CD4-positive, alpha-beta T cell treated with Interleukin-6 for 4 hours (primary cell): Measurements from ENCODE around the gene OPRD1.
A peak's percentile ranks its signal among the peaks of the same experiment; 100 is the strongest.
"Not testable (repeated sequence)": the region's sequence is repeated elsewhere in the genome, so short reads cannot be mapped to it uniquely, and the experiment has no call there.

Experiments used
- DNase-seq: peaks from one replicate; pipeline ENCODE4 v3.0.0-alpha.2; 2020; ENCODE audit warnings: mixed read lengths

OPRD1 gene

DNA sequence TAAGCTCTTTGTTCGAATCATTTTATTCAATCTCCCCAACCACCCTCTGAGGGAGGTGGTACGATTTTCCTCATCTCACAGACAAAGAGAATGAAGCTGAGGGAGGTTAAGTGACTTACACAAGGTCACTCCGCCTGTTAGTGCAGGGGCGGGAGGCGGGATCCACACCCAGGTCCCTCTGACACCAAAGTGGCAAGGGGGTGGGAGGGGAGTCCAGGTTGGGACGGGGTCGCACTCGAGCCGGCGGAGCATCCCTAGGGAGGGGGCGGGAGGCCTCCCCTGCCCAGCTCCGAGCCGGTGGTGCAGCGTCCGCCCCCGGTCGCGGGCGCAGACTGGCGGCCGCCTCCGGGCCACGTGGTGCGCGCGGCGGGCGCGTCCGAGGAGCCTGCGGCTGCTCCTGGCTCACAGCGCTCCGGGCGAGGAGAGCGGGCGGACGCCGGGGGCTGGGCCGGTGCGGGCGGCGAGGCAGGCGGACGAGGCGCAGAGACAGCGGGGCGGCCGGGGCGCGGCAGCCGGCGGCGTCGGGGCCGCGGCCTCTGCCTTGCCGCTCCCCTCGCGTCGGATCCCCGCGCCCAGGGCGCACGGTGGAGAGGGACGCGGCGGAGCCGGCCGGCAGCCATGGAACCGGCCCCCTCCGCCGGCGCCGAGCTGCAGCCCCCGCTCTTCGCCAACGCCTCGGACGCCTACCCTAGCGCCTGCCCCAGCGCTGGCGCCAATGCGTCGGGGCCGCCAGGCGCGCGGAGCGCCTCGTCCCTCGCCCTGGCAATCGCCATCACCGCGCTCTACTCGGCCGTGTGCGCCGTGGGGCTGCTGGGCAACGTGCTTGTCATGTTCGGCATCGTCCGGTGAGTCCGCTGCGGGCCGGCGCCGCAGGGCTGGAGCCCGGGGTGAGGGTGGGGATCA is at the start of gene OPRD1:
Gene OPRD1, plus strand, starts transcription at position 405 of the 903 bp plus-strand sequence. Its CDS starts 214 bp downstream, at position 619.
- DNase-seq = no peak

DNA sequence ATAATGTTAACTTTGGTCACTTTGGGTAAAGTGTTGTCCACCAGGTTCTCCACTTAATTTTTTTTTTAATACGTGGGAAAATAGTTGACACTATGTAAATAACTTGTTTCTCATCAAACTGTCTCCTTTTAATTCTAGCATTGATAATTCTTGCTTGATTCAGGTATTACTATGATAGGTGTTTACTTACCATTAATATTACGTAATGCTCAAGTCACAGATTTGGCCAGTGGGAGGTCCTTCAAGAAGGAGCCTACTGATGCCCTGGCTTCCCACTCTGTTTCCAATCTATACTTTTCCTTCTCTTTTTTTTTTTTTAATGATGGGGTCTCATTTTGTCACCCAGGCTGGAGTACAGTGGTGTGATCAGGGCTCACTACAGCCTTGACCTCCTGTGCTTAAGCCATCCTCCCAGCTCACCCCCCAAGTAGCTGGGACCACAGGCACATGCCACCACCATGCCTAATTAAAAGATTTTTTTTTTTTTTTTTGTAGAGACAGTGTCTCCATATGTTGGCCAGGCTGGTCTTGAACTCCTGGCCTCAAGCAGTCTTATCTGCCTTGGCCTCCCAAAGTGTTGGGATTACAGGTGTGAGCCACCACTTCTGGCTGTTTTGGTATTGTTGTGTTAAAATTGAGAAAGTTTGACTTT is 45.3 kb upstream of the OPRD1 start:
- no peak for DNase-seq

DNA sequence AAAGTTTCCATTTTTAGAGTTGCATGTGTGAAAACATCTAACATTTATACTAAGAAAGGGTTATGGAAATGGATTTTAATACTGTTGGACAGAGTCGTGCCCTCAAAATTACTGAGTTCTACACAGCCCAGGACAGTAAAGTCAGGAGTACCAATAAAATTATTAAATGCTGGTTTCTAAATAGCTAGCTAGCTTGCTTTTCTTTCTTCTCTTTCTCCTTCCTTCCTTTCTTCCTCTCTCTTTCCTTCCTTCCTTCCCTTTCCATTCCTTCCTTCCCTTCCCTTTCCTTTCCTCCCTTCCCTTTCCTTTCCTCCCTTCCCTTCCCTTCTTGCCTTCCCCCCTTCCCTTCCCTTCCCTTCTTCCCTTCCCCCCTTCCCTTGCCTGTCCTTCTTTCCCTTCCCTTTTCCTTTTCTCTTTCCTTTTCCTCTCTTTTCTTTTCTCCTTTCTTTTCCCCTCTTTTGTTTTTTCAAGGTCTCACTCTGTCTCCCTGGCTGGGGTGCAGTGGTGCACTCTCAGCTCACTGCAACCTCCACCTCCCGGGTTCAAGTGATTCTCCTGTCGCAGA is 41.3 kb upstream of the OPRD1 start:
- no peak for DNase-seq

DNA sequence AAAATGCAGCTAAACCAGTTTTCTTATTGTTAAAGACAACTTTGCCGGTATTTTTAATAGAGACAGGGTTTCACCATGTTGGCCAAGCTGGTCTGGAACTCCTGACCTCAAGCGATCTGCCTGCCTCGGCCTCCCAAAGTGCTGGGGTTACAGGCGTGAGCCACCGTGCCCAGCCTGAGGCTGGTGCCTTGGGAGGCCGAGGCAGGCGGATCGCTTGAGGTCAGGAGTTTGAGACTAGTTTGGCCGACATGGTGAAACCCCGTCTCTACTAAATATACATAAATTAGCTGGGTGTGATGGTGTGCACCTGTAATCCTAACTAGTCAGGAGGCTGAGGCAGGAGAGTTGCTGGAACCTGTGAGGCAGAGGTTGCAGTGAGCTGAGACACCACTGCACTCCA is 40.0 kb upstream of the OPRD1 start:
- DNase-seq = not testable (repeated sequence)

DNA sequence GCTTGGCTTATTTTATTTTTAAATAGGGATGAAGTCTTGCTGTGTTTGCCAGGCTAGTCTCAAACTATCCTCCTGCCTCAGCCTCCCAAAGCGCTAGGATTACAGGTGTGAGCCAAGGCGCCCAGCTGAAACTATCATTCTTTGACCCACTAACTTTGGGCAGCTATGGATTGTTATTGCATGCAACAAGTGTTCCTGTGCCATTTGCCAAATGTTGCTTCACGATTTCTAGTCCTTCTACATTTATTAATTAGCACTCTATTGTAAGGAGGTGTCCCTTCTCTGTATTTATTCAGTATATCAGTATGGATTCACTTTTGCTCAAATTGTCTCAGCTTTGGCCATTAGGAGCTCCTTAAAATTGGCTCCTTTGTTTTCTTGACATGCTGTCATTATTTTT is 38.9 kb upstream of the OPRD1 start:
- DNase-seq = no peak

DNA sequence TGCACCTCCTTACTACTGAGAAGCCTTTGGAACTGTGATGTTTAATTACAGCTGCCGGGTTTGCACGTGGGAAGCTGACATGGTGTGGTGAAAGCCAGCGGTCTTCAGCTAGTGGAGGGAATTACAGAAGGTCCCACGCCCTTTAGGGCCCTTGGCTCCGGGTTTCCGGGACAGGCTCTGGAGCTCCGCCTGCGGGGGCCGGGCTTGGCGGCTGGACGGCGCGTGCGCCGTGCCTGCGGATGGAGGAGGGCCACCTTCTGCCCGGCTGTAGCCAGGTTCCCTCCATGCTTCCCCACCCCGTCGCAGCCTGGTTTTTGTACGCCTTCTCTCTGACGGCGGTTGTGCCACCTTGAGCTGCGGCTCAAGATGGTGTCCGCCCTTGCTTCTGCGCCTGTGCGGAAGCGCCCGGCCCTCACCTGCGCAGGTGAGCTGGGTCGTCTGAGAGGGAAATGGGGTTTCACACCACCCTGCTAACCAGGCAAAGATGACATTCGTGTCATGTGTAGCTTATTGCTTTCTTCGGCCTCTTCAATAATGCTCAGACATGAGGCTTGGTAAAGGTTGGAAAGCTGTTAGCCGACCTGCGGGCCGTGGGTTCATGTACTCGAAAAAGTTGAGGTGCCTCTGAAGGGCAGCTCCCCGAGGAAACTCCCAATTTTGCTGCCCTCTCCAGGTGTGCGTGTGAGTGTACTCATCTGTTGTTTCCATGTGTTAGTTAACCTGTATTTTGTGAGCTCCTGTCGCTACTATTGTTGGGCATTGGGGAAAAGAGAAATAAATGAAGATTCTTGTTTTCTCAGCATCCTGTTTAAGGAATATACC is 36.6 kb upstream of the OPRD1 start:
- DNase-seq = peak; percentile 74

DNA sequence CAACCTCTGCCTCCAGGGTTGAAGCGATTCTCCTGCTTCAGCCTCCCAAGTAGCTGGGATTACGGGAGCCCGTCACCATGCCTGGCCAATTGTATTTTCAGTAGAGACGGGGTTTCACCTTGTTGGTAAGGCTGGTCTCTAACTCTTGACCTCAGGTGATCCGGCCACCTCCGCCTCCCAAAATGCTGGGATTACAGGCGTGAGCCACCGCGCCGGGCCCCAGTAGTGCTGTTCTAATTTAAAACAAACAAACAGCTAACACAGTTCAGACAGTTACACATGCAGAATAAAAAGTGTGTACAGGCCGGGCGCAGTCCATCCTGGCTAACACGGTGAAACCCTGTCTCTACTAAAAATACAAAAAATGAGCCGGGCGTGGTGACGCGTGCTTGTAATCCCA is 35.6 kb upstream of the OPRD1 start:
- no peak for DNase-seq

DNA sequence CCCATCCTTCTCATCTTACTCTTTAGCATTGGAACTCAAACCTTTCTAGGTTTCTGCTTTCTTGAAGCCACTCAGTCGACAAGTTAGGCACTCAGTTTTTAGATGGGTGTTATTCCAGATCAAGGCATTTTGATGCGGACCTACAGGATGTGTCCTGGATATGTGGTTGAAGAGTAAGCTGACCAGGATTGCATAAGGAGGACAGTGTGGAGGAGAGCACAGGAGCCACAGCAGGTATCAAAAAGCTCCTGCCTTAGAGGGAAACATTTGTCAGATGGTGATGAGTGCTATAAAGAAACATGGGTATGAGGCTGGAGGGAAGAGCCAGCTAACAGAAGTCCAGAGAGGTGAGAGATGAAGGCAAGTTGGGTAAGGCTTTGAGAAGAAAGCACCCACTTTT is 33.9 kb upstream of the OPRD1 start:
- no peak for DNase-seq

DNA sequence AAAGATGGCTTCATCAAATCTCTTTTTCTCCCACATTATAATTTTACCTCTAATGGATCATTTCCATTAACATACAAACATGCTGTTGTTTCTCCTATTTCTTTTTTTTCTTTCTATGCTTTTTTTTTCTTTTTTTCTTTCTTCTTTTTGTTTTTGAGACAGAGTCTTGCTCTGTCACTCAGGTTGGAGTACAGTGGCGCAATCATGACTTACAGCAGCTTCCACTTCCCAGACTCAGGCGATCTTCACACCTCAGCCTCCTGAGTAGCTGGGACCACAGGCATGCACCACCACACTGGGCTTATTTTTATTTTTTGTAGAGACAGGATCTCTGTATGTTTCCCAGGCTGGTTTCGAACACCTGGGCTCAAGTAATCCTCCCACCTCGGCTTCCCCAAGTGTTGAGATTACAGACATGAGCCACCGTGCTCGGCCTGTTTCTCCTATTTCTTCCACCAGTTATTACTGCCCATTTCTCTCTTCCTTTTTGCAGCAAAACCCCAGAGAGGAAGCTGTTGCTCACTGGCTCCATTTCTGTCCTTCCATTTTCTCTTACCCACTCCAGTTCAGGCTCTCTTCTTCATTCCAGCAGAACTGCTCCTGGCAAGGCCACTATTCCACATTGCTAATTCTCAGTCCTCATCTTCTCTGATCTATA is 32.1 kb upstream of the OPRD1 start:
- DNase-seq = no peak

DNA sequence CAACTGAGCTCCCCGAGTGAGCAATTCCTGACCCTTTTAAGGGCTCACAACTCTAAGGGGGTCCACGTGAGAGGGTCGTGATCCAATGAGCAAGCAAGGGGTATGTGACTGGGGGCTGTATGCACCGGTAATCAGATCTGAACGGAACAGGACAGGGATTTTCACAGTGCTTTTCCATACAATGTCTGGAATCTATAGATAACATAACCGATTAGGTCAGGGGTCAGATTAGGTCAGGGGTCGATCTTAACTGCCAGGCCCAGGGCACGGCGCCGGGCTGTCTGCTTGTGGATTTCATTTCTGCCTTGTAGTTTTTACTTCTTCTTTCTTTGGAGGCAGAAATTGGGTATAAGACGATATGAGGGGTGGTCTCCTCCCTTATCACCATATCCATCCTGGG is 30.7 kb upstream of the OPRD1 start:
- DNase-seq = no peak

DNA sequence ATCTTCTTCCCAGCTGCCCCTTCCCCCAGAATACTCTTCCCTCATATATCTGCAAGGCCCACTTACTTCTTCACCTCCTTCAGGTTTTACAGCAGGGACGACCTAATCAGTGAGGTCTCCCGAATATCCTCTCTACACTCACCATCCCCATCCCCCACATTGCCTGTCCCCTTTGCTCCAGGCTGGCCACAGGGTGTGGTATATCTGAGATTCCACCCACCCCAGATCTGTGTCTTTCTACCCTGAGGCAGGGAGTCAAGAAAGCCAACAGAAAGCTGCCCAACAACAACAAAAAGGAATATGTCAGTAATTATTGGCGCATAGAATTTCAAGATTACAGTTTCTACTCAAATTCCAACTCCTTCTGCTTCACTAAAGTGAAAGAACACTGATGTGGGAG is 30.0 kb upstream of the OPRD1 start:
- DNase-seq = no peak

DNA sequence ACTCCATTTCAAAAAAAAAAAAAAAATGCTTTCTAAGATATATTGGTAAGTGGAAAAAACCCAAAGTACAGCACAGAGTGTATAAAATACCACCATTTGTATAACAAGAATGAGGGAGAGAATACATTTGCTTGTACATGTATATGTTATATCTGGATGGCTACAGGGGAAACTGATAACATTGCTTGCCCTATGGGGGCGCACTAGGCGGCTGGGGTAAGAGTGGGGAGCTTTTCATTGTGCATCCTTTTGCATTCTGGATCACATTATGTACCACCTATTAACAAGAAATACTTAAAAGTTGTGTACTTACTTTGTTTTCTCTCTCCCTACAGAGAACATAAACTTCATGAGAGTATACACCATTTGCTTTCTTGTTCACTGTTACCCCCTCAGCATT is 28.6 kb upstream of the OPRD1 start:
- no peak for DNase-seq

DNA sequence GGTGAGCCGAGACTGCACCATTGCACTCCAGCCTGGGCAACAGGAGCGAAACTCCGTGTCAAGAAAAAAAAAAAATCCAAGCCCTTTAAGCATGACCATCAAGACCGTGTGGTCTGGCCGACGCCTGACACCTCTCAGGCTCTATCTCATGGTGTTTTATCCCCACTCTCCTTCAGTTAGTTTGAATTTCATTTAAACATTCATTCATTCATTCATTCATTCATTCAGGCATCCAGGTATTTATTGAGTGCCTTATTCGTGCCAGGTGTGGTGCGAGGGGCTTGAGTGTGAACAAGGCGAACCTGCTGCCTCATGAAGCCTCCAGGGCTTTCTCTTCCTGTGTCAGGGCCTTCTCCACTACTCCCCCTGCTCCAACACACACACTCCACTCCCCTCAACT is 22.6 kb upstream of the OPRD1 start:
- no peak for DNase-seq

DNA sequence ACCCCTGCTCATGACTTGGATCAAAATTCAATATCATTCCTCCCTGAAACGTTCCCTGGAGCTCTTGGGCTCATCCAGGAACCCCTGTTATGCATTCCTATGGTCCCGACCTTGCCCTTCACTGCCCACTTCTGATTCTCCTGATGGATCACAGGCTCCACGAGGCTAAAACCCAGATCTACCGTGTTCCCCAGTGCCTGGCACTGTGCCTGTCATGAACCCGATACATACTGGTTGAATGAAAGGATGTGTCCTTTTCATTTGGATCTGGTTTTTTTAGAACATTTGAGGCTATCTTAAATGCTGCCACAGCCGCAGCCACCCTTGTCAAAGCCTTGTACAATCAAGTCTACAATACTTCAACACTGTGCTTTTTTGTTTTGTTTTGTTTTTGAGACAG is 22.2 kb upstream of the OPRD1 start:
- DNase-seq = no peak

DNA sequence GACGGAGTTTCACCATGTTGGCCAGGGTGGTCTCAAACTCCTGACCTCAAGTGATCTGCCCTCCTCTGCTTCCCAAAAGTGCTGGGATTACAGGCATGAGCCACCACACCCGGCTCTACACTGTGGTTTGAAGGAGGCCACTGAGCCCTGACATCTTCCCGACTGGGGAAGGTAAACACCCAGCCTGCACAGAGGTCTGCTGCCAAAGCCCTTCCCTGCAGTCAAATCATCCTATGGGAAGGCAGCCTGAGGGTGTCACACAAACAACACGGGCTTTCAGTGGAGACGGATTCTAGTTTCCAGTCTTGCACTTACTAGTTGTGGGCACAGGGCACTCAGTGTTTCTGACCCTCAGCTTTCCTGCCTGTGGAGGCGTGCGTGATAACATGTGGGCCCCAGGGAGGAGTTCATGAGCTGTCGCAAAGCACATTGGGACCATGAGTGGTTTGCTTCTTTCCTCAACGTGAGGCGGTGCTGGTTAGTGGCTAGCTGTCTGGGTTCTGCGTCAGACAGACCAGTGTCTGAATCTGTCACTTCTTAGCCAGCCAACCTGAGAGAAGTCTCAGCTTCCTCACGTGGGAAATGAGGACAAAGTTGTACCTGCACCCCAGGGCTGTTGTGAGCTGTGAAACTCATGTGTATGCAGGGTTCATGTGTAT is 21.5 kb upstream of the OPRD1 start:
- DNase-seq = no peak

DNA sequence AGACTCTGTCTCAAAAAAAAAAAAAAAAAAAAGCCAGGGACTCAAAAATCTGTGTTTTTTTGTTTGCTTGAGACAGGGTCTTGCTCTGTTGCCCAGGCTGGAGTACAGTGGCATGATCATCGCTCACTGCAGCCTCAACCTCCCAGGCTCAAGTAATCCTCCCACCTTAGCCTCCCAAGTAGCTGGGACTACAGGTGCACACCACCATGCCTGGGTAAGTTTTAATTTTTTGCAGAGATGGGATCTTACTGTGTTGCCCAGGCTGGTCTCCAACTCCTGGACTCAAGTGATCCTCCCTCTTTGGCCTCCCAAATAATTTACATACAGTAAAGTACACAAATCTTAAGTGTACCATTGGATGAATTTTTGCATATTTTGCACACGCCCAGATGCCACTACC is 20.0 kb upstream of the OPRD1 start:
- not testable (repeated sequence) for DNase-seq

DNA sequence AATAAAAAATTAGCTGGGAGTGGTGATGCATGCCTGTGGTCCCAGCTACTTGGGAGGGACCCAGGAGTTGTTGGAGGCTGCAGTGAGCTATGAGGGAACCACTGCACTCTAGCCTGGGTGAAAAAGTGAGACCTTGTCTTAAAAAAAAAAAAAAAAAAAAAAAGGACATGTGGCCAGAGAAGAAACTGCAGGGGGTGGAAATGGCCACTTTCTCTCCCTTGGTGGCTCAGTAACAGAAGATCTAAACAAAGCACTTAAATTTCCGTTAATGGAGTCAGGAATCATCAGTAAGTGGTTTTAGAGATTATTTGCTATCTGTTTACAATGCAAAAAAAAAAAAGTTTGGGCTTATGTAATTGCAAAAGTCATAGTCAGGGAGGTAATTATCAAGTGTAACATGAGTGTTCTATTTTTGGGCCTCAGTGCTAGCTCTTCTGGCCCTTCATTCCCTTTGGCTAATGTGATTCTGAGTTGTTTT is 19.3 kb upstream of the OPRD1 start:
- no peak for DNase-seq

DNA sequence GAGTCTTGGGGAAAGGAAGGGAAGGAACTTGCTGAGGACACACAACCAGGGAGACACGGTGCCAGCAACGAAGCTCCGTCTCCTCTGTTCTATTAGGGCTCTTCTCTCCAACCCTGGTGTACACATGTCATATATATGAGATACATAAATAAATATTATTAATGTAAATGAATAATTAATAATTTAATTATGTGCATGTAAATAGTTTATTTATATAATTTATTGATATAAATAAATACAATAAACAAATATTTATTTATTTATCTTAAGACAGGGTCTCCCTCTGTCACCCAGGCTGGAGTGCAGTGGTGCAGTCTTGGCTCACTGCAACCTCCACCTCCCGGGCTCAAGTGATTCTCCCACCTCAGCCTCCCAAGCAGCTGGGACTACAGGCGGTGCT is 17.4 kb upstream of the OPRD1 start:
- not testable (repeated sequence) for DNase-seq

DNA sequence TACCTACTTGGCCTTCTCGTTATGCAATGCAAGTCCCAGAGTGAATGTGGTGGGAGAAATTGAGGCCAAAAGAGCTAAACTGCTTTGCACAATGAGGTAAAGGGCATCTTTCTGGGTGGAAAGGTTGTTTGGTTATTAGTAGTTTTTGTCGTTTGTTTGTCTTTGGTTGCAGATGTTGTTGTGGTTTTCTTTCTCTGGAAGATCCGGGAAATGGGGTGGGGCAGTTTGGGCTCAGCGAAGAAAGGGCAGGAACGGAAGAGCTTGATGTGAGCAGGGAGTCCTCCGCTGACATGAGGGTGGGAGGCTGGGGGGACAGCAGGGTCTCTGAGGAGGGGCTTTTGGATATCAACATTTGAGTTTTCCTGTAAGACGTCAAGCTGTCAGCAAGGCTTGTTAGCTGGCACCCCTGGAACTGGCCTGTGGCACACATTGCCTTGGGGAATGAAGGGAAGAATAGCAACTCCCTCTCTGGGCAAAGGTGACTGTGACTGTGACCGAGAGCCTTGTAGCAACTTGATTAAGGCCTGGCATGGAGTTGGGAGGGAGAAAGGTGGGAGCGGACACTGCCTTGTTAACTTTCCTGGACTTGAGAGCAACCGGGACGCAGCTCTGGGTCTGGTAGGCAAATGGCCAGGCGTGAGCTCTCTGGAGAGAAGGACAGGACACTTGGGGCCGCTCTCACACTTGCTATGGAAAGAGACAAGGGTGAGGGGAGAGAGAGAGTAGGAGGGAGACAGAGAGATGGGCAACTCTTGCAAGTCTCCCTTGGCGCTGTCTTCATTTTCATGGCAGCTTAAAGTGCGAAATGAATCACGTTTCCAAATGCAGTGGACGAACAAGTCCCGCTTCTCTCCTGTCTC is 15.4 kb upstream of the OPRD1 start:
- no peak for DNase-seq

DNA sequence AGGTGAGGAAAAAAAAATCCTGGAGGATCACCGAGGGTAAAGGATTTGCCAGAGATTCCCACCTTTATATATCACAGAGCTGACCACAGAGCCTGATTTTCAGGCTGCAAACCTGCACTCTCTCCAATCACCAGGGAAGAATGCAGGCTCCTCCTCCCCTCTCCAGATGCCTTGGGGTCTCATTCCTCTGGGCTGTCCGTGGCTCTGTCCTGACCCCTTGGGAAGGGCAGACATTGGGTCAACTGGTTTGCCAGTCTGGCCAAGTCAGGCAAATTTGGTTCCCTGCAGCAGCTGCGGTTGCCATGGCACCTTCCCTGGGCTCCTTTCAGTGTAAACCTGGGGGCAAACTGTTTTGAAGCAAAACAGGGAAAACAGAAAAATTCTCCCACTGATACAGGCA is 11.6 kb upstream of the OPRD1 start:
- DNase-seq = no peak

DNA sequence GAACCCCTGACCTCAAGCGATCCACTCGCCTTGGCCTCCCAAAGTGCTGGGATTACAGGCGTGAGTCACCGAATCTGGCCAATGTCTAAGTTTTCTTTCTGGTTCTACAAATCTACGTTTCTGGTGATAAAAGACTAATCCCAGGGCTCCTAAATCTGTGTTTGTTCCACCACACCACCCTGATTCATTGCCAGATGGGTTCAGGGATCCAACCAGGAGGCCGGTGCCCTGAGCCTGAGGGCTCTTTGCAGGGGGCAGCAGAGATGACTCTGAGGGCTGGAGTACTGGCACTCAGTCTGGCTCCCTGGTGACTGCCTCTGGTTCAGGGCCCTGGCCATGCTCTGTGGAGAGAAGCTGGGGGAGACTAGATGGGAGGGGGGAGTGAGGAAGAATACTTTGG is 10.5 kb upstream of the OPRD1 start:
- no peak for DNase-seq
